AG10803 (cell line): ENCODE results near the gene MEFV.
"Not testable (repeated sequence)": the region's sequence is repeated elsewhere in the genome, so short reads cannot be mapped to it uniquely, and the experiment has no call there.

Experiments used
- DNase-seq: peaks from one replicate; pipeline ENCODE4 v3.0.0; 2010; ENCODE audit warnings: low read depth
- H3K4me3 ChIP-seq: 2 replicates; pipeline ENCODE4 v1.5.1; 2011; ENCODE audit warnings: mild to moderate bottlenecking, low read length, control low read depth
- TF ChIP-seq, protein P1 (sequence below): conservative IDR thresholded peaks from 2 replicates; pipeline ENCODE4 v1.5.1; 2011; ENCODE audit warnings: mild to moderate bottlenecking, low read length, control low read depth, inconsistent platforms

The MEFV gene

GRCh38 chr16:3198334-3199072, 57.9 kb downstream of the MEFV start:
- no peak overlapping the region for H3K4me3 ChIP-seq
- no peak for DNase-seq
- TF ChIP-seq, protein P1, sequence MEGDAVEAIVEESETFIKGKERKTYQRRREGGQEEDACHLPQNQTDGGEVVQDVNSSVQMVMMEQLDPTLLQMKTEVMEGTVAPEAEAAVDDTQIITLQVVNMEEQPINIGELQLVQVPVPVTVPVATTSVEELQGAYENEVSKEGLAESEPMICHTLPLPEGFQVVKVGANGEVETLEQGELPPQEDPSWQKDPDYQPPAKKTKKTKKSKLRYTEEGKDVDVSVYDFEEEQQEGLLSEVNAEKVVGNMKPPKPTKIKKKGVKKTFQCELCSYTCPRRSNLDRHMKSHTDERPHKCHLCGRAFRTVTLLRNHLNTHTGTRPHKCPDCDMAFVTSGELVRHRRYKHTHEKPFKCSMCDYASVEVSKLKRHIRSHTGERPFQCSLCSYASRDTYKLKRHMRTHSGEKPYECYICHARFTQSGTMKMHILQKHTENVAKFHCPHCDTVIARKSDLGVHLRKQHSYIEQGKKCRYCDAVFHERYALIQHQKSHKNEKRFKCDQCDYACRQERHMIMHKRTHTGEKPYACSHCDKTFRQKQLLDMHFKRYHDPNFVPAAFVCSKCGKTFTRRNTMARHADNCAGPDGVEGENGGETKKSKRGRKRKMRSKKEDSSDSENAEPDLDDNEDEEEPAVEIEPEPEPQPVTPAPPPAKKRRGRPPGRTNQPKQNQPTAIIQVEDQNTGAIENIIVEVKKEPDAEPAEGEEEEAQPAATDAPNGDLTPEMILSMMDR = no peak

- H3K4me3 ChIP-seq, DNase-seq: not testable (repeated sequence)
Observed at GRCh38 chr16:3197694-3198333, 58.6 kb downstream of the MEFV start.

DNA sequence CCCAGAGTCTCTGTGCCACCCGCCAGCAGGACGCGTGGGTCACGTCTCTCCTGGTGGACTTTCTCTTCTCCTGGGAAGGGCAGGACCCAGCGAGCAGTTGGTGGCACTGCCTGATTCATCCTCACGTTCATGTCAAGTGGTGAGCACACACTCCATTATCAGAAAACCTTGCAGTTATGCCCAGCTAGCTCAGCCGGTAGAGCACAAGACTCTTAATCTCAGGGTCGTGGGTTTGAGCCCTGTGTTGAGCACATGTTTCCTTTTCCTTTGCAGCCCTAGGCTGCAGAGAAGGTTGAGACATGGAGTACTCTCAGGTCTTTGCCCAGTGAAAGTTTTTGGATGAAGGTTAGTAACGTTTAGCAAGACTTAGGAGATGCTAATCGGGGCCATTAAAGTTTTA, 60.5 kb downstream of the MEFV start:
- H3K4me3 ChIP-seq = no peak overlapping the region
- TF ChIP-seq, protein P1 = no peak
- DNase-seq = no peak

DNA sequence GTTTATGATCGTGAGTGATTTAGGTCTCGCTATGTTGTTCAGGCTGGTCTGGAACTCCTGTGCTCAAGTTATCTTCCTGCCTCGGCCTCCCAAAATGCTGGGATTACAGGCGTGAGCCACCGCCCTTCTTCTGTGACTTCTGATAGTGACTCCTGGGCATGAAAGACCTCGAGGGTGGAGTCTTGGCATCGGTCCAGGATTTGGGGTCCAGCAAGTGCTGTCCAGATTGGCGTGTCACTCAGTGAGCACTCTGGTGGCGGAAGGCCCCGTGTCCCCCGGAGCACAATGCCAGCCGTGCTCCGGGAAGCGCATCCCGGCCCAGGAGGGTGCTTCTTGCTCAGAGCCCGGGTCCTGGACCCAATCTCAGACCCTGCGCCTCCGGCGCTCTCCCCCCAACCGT, 61.6 kb downstream of the MEFV start:
- DNase-seq = no peak
- no peak overlapping the region for H3K4me3 ChIP-seq
- TF ChIP-seq, protein P1 = no peak

- DNase-seq = no peak
- no peak overlapping the region for H3K4me3 ChIP-seq
- TF ChIP-seq, protein P1 = no peak
Observed at GRCh38 chr16:3193221-3194212, 62.9 kb downstream of the MEFV start.

- H3K4me3 ChIP-seq = no peak overlapping the region
- TF ChIP-seq, protein P1 = no peak
- DNase-seq = no peak
Observed at GRCh38 chr16:3192476-3193019, 63.9 kb downstream of the MEFV start.
